Stimulated activated CD8-positive, alpha-beta memory T cell treated with anti-CD3 and anti-CD28 coated beads, Interleukin-4, amount 100 ng/mL, for 1 hour (primary cell): ENCODE data around the gene CSNK1D.

Experiments
- DNase-seq, 2 donors: peaks; one replicate each; pipeline ENCODE4 v3.0.0-alpha.2; 2020; ENCODE audit warnings: low read depth in 2 of 2, low spot score in 1 of 2

Gene CSNK1D

DNA sequence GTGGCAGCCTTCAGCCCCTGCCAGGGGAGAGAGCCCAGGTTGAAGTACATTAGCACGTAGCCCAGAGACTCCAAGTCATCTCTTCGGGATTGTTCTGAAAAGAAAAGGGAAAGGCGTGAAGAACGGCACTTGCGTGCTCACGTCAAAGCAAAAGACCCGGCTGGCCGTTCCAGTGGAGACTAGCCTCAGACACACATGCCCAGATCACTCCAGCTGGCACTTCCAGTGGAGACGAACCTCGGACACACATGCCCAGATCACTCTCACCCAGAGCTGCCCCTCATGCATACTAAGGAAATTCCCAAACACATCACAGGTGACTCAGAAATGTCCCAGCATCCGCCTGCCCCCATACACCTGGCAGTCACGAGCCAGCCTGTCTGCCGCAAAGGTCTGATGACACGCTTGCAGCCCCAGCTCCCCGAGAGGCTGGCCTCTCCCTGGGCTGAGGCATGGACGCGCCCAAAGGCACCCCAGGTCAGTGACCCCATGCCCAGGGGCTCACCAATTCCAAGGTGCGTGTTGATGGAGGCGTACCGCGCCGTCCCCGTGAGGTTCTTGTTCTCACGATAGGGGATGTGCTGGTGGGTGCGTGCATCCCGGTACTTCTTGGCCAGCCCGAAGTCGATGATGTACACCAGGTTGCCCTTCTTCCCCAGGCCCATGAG, 20.9 kb downstream of the CSNK1D start:
- no peak for DNase-seq

DNA sequence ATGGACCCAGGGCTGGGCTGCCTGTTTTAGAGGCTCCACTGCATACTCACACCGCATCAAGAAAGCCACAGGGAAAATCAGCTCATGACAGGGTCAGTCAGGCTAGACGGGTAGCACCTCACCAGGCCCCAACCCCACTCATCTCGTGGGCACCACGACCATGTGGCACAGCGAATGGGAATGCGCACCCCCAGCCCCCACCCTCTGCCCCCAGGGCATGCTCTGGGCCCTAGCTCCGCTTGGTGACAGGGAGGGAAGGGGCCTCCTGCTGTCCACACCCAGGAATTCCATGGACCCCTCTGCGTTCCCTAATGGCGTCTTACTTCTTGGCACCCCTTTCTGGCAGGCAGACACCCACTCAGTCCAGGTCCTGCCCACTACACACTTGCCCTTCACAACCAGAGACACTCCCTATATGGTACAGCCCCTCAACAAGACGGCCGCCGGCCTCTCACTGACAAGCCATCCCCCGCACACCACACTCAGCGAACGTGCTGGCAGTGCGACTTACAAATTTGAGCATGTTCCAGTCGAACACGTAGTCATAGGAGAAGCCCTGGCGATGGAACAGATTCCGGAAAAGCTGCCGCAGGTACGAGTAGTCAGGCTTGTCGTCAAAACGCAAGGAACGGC, 22.5 kb downstream of the CSNK1D start:
- no peak for DNase-seq

DNA sequence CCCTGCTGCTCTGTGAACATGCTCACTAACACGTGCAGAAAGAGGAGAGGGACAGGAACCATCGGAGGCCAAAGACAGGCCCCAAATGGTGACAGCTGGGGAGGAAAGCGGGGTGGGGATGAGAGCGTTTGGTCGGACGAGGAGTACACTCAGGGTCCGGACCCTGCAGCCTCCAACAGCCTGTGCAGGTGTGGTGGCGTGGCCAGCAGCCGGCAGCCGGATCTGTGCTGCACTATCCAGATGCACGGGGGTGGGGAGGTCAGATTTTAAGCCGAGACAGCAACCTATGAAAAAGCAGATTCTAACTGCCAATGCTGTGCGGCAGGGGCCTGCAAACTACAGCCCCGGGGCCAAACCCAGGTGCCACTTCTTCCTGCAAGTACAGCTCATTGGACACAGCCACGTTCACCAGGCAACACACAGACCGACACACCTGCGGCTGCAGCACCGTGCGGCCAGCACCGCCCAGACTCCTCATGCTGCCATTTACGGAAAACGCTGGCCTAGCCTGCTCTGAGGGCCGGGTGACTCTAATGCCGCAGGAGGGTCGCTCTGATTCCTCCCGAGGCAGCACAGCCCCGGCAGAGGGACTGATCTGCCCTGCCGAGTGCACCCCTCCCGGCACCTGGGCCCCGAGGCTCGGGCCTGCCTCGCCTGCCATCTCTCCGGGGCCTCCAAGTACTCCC, 23.5 kb downstream of the CSNK1D start:
- DNase-seq: no peak

- no peak for DNase-seq
These were observed 24.5 kb downstream of the CSNK1D start for GRCh38 chr17:82248815-82249674.

- no peak for DNase-seq
These were observed 25.4 kb downstream of the CSNK1D start for GRCh38 chr17:82247856-82248671.

DNA sequence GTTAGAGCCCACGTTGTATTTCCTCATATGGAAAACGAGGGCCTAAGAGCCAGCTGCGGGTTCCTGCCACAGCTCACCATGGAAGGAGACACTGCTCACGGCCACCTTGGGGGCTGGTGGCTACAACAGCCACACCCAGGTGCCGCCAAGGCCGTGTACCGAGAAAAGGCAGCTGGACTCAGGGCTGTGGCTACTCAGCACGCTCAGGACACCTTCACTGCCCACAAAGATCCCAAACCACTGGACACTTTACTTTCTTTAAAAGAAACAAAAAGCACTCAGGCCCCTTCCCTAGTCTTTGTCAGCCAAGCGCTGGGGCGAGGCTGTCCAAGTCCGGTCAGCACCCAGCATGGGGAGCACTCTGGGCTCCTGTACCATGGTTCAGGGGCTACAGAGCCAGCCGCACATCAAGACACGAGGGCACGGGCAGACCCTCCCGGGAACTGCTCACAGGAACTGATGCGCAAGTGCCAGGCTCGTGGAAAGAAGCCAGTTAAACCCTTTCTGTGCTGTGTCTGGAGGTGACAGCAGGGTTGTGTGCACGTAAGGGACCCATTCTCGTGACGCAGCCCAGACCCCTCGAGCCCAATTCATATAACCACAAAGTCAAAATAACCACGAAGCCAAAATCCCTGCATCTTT, 26.2 kb downstream of the CSNK1D start:
- no peak for DNase-seq

DNA sequence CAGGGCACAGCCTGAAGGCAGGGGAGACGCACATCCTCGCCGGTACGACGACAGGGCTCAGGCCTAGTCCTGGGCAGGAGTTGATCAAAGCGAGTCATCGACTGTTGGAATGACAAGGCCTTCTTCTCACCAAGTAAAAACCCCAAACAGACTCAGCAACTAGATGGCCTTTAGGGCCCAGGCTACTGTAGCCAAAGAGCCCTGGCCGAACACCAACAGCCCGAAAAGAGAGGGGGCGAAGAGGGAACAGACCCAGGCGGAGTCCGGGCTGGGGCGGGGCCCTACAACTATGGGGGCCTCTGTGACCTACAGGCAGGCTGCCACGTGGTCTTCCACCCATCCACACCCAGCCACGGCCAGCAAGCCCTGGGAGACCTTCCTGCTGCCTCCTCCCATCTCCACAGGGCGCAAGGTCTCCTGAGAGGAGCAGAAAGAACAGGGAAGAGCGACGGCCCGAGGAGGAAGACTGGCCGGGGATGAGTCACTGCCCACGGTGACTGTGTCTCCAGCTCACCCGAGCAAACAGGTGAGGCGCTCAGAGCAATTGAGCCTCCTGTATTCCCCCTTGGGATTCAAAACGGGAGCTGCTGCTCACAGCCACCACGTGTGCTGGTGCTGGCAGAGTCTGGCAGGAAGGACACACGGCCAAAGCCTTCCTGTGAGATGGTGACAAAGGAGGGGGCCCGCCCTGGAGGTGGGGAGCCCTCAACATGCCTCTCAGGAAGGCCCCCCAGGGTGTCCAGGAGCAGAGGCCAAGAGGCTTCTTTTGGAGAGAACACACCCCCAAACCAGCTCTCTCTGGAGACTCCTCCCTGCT, 26.9 kb downstream of the CSNK1D start:
- DNase-seq: no peak

GRCh38 chr17:82246040-82246364, 27.5 kb downstream of the CSNK1D start:
- no peak for DNase-seq

- DNase-seq: no peak
These were observed 28.1 kb downstream of the CSNK1D start for GRCh38 chr17:82245134-82246039.

DNA sequence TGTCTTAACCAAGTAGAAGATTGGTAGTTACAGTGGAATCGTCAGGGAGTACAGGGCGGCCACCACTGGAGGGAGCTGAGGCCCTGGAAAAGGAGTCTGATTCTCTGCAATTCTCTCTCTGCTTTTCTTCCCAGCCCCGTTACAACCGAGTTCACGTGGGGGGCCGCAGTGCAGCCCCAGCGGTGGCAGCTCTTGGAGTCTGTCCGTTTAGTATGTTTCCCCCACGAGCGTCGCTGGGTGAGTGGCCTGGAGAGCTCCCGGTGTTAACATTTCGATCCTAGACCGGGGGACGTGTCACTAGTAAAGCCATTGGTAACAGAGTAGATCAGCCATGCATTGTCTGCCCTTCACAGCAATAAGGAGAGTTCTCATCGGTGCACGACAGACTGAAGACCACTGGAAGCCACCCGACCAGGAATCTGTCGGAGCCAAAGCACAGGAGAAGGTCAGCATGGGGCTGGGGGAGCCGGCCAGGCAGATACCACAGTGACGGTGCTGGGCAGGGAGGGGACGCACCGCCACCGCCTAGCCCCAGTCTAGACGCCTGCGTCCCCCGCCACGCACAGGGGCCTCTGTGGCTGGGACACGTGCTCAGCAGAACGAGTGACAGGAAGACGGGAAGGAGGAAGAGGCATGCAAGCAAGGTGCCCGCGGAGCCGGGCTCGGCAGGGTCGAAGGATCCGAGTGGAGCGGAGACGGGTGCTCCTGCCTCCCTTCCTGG, 28.9 kb downstream of the CSNK1D start:
- DNase-seq: no peak

GRCh38 chr17:82243648-82244412, 29.7 kb downstream of the CSNK1D start:
- DNase-seq: no peak

DNA sequence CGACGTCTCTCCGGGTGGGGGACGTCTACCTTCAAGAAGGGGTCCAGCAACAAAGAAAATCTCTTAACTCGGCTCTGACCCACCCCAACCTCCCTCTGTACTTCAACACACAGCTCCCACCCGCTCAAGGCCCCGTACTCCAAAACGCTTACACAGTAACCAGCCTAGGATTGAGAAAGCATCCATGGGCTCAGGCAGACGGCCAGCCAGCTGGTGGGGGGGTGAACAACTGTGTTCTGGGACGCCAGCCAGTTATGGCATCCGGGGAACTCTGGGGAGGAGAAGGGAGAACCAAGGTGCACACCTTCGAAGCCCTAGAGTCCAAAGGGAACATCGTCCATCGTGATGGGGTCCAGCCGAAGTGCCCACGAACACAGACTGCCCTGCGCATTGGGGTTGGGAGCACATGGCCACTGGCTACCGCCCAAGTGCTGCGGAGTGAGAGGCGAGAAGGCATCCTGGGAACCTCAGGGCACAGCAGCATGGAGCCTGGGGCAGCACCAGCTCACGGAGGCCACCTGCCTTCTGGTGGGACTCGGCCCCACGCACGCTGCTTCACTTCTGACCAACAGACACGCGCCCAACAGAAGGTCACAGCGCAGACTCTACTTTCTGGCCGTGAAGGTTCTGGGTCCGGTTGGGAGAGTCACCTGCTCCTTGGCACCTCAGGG, 30.4 kb downstream of the CSNK1D start:
- DNase-seq: no peak

DNA sequence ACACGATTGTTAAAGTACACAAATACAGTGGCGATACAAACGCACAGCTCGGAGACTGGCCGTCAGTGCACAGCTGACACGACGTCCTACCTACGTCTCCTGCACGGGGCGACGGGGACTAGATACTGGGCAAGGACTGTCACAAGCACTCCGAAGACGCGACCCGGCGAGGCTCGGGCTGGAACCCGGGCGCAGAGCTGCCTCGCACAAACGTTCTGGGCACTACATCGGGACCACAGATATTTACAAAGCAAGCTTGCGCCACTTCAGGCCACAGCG, 30.9 kb downstream of the CSNK1D start:
- no peak for DNase-seq

GRCh38 chr17:82241926-82242697, 31.4 kb downstream of the CSNK1D start:
- DNase-seq: no peak

GRCh38 chr17:82241183-82241925, 32.1 kb downstream of the CSNK1D start:
- no peak for DNase-seq
